Lower leg skin (tissue), 4 donors: ENCODE results near the gene GLI3. TPM values are rescaled to one million over a fixed set of nuclear protein-coding genes. Genes with fewer than 3 reads are reported as not detected.

ENCODE experiments used
- DNase-seq, 2 donors: peaks; one replicate each; pipeline ENCODE4 v3.0.0-alpha.2; 2019; ENCODE audit warnings: low spot score in 2 of 2
- H3K4me3 ChIP-seq: fragments of 200-600 bp; sonication (generic); 2 replicates; pipeline ENCODE4 v1.5.1; 2017; ENCODE audit warnings: mild to moderate bottlenecking, low read depth; ENCODE audit not compliant: poor library complexity, severe bottlenecking
- POLR2A ChIP-seq, 2 donors: fragments of 450-650 bp; IDR thresholded peaks; one replicate each; pipeline ENCODE4 v1.6.1; 2016 to 2017; ENCODE audit warnings: antibody characterized with exemption in 2 of 2, mild to moderate bottlenecking in 1 of 2, moderate library complexity in 1 of 2
- WGBS, 2 donors: methylation state at CpG; one replicate each; pipeline ENCODE4 v1.1.5; 2018; 5-methylcytosine and 5-hydroxymethylcytosine counted together
- intact Hi-C: fragments of 100-400 bp; cut with DNase I; formaldehyde crosslinking; loops from one replicate; pipeline ENCODE4 v1.15.0; 2023; ENCODE audit warnings: low total_unique reads
- total RNA-seq, 4 donors: library from RNA; depleted of rRNA; stranded (reverse); fragments of >200 nt; gene quantifications; one replicate each; pipeline ENCODE4 v1.1.0, GENCODE V29; 2016
- TF ChIP-seq, protein P1 (sequence below), 3 donors: fragments of 450-650 bp; IDR thresholded peaks; one replicate each; pipeline ENCODE4 v1.5.1; 2016; ENCODE audit warnings: antibody characterized with exemption in 3 of 3, mild to moderate bottlenecking in 3 of 3, moderate library complexity in 2 of 3

Gene GLI3
- total RNA-seq, 4 donors from 2014 or later: 16.4 to 28.2 (median 18.3) TPM

DNA sequence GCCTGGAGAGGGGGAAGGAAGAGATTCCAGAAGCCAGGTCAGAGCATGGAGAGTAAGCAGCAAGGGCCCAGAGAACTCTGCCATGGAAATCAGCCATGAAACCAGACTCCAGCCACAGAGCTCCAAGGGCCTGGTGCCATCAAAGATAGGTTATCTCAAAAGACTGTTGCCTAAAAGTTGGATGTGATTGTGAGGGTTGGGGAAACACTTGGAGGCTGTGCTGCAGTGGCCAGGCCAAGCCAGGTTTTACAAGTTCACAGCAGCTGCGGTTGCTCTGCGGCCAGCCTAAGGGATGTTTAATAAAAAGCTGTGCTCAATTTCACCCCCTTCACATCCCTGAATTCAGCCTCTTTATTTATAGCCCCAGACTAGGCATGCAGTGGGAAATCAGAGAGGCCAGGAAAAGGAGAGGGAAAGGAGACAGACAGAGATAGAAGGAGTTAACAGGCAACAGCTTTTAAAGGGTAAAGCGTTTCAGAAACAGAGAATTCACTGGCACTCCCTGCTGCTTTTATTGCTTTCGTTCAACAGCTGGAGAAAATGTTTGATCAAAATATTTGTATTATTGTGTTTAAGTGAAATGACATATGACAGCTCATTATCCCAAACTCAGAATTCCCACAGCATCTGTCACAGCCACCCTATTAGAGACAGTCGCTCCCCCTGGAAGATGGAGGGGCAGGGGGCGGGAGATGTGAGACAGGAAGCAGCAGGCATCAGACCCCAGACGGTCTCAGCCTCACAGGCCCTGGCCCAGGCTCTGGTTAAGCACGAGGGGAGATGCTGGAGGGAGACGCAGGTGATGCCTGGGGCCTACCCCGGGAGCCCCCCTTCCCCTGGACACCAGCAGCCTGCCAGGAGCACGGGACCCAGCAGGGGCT lies 140.1 kb downstream of the GLI3 start:
- no peak overlapping the region for H3K4me3 ChIP-seq
- no peak for DNase-seq
- intact Hi-C loops: no loop called here
- TF ChIP-seq POLR2A (IDR thresholded peaks at IDR 0.05): no peak
- TF ChIP-seq, protein P1, sequence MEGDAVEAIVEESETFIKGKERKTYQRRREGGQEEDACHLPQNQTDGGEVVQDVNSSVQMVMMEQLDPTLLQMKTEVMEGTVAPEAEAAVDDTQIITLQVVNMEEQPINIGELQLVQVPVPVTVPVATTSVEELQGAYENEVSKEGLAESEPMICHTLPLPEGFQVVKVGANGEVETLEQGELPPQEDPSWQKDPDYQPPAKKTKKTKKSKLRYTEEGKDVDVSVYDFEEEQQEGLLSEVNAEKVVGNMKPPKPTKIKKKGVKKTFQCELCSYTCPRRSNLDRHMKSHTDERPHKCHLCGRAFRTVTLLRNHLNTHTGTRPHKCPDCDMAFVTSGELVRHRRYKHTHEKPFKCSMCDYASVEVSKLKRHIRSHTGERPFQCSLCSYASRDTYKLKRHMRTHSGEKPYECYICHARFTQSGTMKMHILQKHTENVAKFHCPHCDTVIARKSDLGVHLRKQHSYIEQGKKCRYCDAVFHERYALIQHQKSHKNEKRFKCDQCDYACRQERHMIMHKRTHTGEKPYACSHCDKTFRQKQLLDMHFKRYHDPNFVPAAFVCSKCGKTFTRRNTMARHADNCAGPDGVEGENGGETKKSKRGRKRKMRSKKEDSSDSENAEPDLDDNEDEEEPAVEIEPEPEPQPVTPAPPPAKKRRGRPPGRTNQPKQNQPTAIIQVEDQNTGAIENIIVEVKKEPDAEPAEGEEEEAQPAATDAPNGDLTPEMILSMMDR (IDR thresholded peaks at IDR 0.05): no peak
- WGBS, 2 donors: 48 to 49% methylated on average over 11 of the region's 11 CpGs

DNA sequence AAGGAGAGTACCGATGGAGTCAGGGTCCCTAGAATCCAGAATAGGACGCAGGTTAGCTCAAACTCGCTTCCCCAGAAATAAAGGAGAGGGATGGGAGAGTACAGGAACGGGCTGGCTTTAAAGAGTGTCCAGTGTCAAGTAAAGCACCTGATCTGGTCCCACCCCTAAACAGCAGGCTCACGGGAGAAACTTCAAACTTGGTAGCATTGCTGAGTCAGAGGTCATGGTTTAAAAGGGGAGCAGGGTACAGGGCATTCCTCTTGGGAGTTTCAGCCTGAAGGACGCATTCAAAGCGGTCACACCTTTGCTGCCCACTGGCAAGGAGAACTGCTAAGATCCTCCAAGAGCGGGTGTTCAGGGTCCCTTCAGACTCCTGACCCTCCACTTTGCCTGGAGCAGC lies 140.7 kb downstream of the GLI3 start:
- 82 to 88% methylated on average over 8 of the region's 8 CpGs for WGBS, 2 donors
- intact Hi-C loops: no loop called here

DNA sequence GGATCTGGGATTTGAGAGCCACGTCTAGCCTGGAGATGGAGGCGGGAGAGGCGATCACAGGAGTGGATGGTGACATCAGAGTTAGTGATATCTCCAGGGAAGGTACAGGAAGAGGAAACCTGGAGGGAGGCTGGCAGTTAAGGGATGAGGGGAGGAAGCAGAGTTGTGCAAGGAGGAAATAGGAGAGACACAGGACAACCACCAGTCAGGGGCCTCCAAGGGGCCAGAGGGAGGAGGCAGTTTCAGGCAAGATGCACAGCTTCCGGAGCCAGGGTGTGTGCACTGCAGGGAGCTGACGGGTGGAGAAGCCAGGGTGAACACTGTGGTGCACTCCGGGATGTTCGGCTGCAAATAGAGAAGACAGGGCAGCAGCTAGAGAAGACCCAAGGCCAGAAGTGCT lies 141.2 kb downstream of the GLI3 start:
- H3K4me3 ChIP-seq: no peak overlapping the region
- no peak for DNase-seq
- TF ChIP-seq, protein P1 (IDR thresholded peaks at IDR 0.05): no peak
- no peak for TF ChIP-seq POLR2A (IDR thresholded peaks at IDR 0.05)
- intact Hi-C loops: no loop called here
- WGBS, 2 donors: 69 to 86% methylated on average over 7 of the region's 7 CpGs

More for the DNA sequence above, 140.7 kb downstream of the GLI3 start:
- TF ChIP-seq, protein P1 (IDR thresholded peaks at IDR 0.05): no peak
- TF ChIP-seq POLR2A (IDR thresholded peaks at IDR 0.05): no peak
- no peak for DNase-seq
- no peak overlapping the region for H3K4me3 ChIP-seq

DNA sequence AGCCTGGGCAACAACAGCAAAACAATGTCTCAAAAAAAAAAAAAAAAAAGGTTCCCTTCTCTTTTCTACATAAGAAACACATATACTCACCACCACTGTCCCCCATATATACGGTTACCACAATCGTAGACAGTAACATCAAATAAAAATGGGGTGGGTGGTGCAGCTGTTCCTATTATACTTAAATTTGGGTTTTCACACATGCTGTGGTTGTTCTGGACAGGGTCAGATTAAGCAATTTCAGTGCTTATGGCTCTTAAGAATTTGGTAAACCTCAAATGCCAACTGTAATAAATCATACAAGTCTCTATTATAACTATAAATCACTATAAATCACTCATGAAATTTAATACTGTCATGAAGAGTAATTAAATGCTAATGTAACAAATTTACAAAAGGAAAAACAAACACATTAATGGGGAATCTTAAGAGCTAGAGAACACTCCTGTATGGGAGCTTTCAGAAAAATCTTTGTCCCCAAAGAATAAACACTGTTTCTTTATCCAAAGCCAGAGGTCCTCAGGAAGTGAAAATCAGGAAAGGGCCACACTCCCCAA lies 143.6 kb downstream of the GLI3 start:
- H3K4me3 ChIP-seq: no peak overlapping the region
- TF ChIP-seq POLR2A (IDR thresholded peaks at IDR 0.05): no peak
- TF ChIP-seq, protein P1 (IDR thresholded peaks at IDR 0.05): no peak
- WGBS, 2 donors: 73 to 80% methylated on average over 2 of the region's 2 CpGs
- intact Hi-C loops: no loop called here
- no peak for DNase-seq

DNA sequence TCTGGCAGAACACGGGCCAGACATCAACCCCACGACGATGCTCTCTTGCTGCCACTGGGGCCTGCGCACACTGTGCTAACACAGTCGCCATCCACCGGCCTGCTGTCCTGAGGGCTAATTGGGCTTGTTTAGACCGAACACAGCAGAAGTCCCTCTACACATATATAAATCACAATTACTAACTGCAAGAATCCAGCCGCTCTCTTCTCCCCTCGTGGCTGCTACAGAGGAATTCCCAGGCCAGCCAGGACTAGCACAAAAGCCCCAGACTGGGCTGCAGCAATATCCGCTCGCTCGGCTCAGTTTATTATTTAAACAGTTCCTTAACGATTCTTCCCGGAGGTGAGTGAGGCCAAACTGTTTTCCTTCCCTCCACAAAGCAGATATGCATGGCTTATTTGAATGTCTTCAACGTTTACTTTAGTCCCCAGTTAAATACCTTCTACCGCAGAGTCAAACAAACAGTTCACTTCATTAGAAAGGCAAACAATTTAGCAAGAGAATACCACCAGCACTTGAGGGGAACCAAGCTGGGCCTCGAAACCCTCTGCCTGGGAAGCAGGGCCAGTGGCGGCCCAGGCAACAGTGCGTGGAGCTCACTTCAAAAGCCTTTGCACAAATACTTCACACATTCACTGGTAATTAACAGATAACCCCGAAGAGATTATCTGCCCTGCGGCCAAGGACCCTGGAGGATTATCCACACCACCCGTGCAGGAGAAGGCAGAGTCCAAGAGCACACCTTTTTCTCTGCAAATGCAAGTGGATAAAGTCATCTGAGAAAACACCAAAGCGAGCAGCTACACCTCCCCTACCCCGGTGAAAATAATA lies 145.3 kb downstream of the GLI3 start:
- intact Hi-C loops: no loop called here
- WGBS, 2 donors: 69 to 77% methylated on average over 24 of the region's 24 CpGs
- no peak for DNase-seq
- no peak for TF ChIP-seq POLR2A (IDR thresholded peaks at IDR 0.05)
- TF ChIP-seq, protein P1 (IDR thresholded peaks at IDR 0.05): no peak
- no peak overlapping the region for H3K4me3 ChIP-seq
